Measurements from ENCODE around the gene UCHL1.
A peak's percentile ranks its signal among the peaks of the same experiment; 100 is the strongest.

Gene UCHL1

DNA sequence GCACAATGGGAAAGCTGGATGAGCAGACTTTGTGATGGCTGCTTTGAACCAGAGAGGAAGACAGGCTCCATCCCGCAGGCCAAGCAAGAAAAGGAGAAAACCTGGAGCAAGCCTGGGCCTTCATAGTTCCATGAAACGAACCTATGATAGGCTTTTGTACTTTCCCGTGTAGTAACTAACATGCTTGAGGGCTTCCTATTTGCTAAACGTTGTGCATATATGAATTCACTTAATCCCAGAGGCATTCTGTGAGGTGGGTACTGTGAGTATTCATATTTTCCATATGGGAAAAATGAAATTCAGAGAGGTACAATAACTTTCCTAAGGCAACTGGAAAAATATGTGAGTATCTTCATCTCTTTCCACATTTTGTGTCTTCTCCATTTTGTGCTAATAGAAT, 28.8 kb upstream of the UCHL1 start:
- no peak for DNase-seq
- Histone ChIP-seq H3K27me3 (no peaks in the 10 kb centered on the region), H3K4me3 (ENCODE audit: low read depth, low read length) (no peak overlapping the region), H3K36me3 (no peaks in the 10 kb centered on the region), H3K9me3 (no peaks in the 10 kb centered on the region), H3K4me1 (no peaks in the 10 kb centered on the region)
- TF ChIP-seq, protein P1, sequence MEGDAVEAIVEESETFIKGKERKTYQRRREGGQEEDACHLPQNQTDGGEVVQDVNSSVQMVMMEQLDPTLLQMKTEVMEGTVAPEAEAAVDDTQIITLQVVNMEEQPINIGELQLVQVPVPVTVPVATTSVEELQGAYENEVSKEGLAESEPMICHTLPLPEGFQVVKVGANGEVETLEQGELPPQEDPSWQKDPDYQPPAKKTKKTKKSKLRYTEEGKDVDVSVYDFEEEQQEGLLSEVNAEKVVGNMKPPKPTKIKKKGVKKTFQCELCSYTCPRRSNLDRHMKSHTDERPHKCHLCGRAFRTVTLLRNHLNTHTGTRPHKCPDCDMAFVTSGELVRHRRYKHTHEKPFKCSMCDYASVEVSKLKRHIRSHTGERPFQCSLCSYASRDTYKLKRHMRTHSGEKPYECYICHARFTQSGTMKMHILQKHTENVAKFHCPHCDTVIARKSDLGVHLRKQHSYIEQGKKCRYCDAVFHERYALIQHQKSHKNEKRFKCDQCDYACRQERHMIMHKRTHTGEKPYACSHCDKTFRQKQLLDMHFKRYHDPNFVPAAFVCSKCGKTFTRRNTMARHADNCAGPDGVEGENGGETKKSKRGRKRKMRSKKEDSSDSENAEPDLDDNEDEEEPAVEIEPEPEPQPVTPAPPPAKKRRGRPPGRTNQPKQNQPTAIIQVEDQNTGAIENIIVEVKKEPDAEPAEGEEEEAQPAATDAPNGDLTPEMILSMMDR (IDR thresholded peaks at IDR 0.05; ENCODE audit: low read depth, low read length), result no peak

DNA sequence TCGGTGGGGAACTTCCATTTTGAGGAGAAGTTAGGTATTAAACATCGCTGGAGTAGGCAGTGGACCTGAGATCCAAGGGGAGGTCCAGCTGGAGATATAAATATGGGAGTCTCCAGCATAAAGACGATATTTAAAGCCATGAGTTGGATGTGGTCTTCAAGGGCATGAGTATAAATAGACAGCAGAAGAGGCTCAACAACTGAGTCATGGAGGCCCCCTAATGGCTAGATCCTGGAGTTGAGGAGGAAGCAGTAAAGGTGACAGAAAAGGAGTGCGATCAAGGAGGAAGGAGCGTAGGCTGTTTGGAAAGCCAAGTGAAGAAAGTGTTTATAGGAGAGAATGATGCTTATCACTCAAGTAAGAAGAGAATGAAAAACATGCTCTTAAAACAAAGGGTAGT, 24.3 kb upstream of the UCHL1 start:
- no peak overlapping the region for H3K4me3 ChIP-seq (ENCODE audit: low read depth, low read length)
- DNase-seq, result no peak
- 0 out of 2 replicates have a peak, but pooled peaks cover 1% of the 10 kb centered on the region for H3K9me3 ChIP-seq
- H3K4me1 ChIP-seq, result no peaks in the 10 kb centered on the region
- no peaks in the 10 kb centered on the region for H3K27me3 ChIP-seq
- H3K36me3 ChIP-seq, result no peaks in the 10 kb centered on the region
- TF ChIP-seq, protein P1 (IDR thresholded peaks at IDR 0.05; ENCODE audit: low read depth, low read length), result peak; percentile 30; the same call in 1 of the 2 replicates

DNA sequence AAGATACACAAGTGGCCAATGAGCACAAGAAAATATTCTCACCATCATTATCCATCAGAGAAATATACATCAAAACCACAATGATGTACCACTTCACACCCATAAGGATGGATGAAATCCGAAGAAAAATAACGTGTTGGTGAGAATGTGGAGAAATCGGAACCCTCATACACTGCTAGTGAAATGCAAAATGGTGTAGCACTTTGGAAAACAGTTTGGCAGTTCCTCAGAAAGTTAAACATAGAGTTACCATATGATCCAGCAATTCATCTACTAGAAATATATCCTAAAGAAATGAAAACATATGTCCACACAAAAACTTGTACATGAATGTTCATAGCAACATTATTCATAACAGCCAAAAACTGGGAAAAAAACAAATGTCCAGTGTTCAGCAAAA, 23.9 kb upstream of the UCHL1 start:
- Histone ChIP-seq H3K4me1 (no peaks in the 10 kb centered on the region), H3K4me3 (ENCODE audit: low read depth, low read length) (no peak overlapping the region), H3K27me3 (no peaks in the 10 kb centered on the region), H3K36me3 (no peaks in the 10 kb centered on the region), H3K9me3 (0 out of 2 replicates have a peak, but pooled peaks cover 2% of the 10 kb centered on the region)
- TF ChIP-seq, protein P1 (IDR thresholded peaks at IDR 0.05; ENCODE audit: low read depth, low read length), result no peak
- DNase-seq, result no peak

DNA sequence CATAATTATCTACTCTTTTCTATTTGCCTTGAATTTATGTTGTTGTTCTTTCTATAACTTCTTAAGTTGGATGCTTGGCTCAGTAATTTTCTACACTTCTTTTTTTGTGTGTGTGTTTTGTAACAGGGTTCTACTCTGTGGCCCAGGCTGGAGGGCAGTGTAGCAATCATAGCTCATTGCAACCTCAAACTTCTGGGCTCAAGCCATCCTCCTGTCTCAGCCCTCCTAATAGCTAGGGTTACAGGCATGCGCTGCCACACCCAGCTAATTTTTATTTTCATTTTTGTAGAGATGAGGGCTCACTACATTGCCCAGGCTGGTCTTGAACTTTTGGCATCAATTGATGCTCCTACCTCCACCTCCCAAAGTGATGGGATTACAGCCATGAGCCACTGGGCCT, 20.7 kb upstream of the UCHL1 start:
- Histone ChIP-seq H3K36me3 (no peaks in the 10 kb centered on the region), H3K4me1 (no peaks in the 10 kb centered on the region), H3K4me3 (ENCODE audit: low read depth, low read length) (no peak overlapping the region), H3K27me3 (no peaks in the 10 kb centered on the region), H3K9me3 (0 out of 2 replicates have a peak, but pooled peaks cover 2% of the 10 kb centered on the region)
- no peak for DNase-seq
- TF ChIP-seq, protein P1 (IDR thresholded peaks at IDR 0.05; ENCODE audit: low read depth, low read length), result no peak

DNA sequence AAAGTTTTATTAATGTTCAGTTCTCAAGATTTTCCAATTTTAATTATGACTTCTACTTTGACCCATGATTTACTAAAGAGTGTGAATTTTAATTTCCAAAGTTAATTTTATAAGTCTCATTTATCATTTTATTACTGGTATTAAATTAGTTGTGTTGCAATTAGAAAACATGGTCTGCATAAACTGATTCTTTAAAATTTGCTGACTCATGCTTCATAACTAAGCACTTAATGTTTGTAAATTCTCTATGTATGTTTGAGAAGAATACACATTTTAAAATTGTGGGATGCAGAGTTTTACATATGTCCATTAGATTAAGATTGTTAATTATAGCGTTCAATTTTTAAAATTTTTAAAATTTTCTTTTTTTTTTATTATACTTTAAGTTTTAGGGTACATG, 20.2 kb upstream of the UCHL1 start:
- Histone ChIP-seq H3K9me3 (0 out of 2 replicates have a peak, but pooled peaks cover 2% of the 10 kb centered on the region), H3K27me3 (no peaks in the 10 kb centered on the region), H3K4me1 (no peaks in the 10 kb centered on the region), H3K4me3 (ENCODE audit: low read depth, low read length) (no peak overlapping the region), H3K36me3 (no peaks in the 10 kb centered on the region)
- TF ChIP-seq, protein P1 (IDR thresholded peaks at IDR 0.05; ENCODE audit: low read depth, low read length), result no peak
- no peak for DNase-seq

DNA sequence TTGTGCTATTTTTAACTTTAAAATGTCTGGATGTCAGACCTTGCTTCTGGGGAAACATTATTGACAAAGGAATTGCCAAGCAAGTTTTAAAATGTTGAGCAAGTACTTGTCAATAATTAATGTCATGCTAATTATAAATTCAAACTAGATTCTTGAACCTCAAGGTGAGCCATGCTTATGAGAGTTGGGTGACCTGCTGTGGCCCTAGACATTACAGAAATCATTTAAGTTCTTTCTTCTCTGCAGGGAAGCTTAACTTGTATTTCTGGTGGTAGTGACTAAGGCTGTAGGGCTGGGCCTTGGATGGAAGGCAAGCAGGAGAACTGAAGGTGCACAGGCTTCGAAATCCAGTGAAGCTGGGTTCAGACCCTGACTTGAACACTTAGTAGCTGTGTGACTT, 14.8 kb upstream of the UCHL1 start:
- Histone ChIP-seq H3K27me3 (no peaks in the 10 kb centered on the region), H3K4me3 (ENCODE audit: low read depth, low read length) (no peak overlapping the region), H3K4me1 (no peaks in the 10 kb centered on the region), H3K36me3 (no peaks in the 10 kb centered on the region), H3K9me3 (0 out of 2 replicates have a peak, but pooled peaks cover 2% of the 10 kb centered on the region)
- no peak for DNase-seq
- TF ChIP-seq, protein P1 (IDR thresholded peaks at IDR 0.05; ENCODE audit: low read depth, low read length), result no peak
